GM21423 (cell line): Measurements from ENCODE around the gene OR51B6.
"Not testable (repeated sequence)": the region's sequence is repeated elsewhere in the genome, so short reads cannot be mapped to it uniquely, and the experiment has no call there.

Source experiments
- ATAC-seq: cut with Tn5 transposase; IDR thresholded peaks from one replicate; pipeline ENCODE4 v1.9.1; 2021; ENCODE audit warnings: mild to moderate bottlenecking, moderate library complexity; ENCODE audit not compliant: unreplicated experiment

The OR51B6 gene, protein sequence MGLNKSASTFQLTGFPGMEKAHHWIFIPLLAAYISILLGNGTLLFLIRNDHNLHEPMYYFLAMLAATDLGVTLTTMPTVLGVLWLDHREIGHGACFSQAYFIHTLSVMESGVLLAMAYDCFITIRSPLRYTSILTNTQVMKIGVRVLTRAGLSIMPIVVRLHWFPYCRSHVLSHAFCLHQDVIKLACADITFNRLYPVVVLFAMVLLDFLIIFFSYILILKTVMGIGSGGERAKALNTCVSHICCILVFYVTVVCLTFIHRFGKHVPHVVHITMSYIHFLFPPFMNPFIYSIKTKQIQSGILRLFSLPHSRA

DNA sequence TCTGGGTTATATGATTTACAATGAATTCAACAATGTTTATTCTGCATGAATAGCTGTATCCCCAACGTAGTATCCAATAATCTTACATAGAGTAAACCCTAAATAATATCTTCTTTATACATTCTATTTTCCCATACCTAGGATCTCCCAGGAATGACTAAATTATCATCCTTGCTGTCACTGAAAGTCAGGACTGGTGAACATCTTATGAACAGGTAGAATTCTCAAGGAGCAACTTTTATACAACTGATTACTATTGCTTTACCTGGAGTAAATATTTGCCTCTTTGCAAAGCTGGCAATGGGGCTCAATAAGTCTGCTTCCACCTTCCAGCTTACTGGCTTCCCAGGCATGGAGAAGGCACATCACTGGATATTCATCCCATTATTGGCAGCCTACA is at the start of gene OR51B6:
Gene OR51B6, plus strand, starts transcription at position 301 of the 400 bp plus-strand sequence. Its CDS starts 0 bp downstream, at position 301.
- no peak for ATAC-seq

DNA sequence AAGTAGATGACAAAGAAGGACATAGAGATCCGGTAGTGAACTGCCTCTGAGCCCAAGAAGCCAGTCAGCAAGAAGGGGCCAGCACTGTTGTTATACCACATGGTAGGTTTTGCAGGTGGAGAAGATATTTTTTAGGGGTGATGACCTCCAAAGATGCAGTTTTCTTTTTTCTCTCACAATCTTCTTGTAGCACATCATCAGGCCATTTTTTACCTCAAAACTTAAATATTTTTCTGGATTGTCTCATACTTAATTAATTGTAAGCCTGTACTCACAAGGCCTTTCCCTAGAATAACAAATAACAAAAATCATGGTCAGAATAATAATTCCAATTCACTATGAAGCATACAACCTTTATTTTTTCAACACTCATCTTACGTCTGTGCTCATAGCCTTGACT is 49.5 kb upstream of the OR51B6 start, which contains the start of gene OR51B4:
Gene OR51B4, minus strand, starts transcription at position 101 of the 400 bp plus-strand sequence. Its CDS starts 0 bp downstream, at position 101.
- ATAC-seq, result no peak

DNA sequence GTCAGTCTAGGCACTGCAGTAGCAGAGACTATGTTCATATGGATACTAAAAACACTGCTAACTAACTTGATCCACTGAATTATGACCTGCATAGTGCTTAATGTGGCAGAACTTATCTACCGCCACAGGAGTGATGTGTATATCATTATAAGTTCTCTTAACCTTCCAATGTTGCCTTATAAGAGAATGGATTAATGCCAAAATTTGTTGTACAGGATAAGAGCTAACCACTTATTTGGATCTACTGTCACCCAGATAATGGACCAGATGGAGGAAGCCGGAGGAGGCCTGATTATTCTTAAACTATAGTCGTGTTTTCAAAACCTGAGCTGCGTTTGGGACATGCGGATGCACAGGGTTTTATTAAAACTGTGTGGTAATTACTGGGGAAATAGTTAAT is 47.7 kb upstream of the OR51B6 start:
- no peak for ATAC-seq

DNA sequence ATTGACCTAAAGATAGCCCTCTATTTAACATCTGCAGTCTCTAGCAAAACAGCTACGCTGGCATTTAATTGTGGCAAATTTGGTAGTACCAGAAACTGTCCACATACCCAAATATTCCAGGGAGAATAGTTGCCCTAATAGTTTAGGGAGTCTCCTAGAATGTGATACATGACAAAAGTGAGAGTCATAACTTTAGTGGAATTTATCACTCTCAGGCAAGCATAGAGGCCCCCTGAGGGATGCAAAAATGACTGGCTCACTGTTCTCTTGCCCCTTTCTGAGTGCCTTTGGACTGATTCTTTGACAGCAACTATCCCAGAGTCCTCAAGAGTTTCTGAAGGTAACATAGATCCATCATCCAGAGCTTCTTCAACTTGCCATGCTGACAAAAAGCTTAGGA is 47.3 kb upstream of the OR51B6 start:
- ATAC-seq, result no peak

DNA sequence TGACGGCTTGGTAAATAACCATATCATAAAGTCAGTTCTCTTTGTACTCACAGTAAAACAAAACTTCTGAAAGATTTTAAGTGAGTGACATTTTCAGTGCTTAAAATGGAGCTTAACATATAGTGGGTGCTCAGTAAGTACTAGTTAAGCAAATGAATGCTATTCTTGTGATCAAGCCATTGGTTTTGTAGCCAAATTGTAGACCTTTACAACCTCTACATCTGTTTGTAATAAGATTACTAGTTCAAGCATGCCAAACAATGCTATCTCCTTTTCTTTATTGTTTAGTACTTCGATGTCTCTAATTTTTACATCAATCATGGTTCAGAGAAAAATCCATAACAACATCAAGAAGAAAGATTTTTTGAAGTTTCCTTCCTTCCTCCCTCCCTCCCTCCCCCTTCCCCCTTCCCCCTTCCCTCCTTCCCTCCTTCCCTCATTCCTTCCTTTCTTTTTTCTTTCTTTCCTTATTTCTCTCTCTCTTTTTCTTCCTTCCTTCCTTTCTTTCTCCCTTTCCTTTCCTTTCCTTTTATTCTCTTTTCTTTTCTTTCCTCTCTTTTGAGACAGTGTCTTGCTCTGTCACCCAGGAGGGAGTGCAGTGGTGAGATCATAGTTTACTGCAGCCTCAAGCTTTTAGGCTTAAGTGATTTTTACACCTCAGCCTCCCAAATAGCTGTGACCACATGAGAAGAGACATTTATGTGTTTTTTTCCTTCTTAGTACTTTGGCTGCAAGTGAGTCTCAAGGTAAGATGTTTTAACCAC is 43.9 kb upstream of the OR51B6 start:
- ATAC-seq, result no peak

DNA sequence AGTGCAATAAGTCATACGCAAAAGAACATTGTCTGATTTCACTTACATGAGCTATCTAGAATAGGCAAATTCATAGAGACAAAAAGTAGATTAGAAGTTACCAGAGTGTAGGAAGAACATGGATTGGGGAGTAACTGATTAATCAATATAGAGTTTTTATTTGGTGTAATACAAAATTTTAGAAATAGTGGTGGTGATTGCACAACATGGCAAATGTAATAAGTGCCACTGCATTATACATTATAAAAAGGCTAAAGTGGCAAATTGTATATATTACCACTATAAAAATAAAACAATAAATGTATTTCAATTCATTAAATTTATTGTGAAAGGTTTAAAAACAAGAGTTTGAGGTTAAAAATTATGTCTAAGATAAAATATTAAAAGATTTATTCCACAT is 40.9 kb upstream of the OR51B6 start:
- ATAC-seq, result no peak

DNA sequence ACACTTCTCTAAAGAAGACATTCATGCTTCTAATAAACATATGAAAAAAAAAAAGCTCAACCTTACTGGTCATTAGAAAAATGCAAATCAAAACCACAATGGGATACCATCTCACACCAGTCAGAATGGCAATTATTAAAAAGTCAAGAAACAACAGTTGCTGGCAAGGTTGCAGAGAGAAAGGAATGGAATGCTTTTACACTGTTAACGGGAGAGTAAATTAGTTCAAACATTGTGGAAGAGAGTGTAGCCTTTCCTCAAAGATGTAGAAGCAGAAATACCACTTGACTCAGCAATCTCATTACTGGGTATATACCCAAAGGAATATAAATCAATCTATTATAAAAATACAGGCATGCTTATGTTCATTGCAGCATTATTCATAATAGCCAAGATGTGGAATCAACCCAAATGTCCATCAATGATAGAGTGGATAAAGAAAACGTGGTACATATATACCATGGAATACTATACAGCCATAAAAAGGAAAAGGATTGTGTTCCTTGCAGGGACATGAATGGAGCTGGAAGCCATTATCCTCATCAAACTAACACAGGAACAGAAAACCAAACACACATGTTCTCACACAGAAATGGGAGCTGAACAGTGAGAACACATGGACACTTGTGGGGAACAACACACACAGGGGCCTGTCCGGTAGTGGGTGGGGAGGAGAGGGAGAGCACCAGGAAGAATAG is 37.8 kb upstream of the OR51B6 start:
- not testable (repeated sequence) for ATAC-seq

DNA sequence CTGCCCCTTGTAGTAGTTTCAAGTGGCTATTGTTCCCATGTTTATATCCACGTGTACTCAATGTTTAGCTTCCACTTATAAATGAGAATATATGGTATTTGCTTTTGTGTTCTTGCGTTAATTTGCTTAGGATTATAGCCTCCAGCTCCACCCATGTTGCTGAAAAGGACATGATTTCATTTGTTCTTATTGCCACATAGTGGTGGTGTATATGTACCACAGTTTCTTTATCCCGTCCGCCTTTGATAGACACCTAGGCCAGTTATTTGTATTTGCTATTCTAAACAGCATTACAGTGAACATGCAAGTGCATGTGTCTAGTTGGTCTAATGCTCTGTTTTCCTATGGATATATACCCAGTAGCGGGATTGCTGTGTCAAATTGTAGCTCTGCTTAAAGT is 34.0 kb upstream of the OR51B6 start:
- ATAC-seq, result no peak

DNA sequence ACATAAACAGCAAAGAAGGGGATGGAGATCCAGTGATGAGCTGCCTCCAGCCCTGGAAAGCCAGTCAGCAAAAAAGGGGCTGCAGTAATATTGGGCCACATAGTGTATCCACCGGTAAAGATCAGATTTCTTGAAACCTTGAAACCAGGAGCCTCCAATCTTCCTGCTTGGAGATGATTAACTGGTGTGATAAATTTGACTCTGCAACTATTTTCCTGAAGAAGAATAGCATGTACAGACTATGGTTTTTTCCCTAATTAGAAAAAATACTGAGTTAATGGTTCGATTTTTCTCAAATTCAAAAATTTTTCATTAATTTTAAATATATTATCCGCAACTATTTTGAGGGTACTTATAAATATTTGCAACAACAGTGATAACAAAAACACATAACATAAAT is 27.1 kb upstream of the OR51B6 start, which contains the start of gene OR51B2:
Gene OR51B2, minus strand, starts transcription at position 101 of the 400 bp plus-strand sequence. Its CDS starts 0 bp downstream, at position 101.
- ATAC-seq, result no peak

DNA sequence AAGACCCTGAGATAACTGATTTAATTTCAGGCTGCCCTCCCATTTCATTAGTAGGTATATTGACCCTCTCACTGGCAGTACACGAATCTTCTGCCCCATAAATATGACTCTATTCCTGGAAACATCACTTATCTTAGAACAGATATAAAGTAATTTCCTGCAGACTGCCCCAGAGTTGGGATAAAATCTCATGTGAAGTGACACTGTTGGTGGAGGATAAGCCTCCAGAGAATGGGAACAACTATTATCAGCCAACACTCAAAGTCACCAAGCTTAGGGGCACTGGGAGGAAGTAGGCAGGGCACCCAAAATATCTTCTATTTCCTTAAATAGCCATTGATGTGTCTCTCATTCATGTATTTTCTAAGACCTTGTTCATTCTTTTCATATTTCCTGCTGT is 16.1 kb upstream of the OR51B6 start:
- ATAC-seq, result no peak

DNA sequence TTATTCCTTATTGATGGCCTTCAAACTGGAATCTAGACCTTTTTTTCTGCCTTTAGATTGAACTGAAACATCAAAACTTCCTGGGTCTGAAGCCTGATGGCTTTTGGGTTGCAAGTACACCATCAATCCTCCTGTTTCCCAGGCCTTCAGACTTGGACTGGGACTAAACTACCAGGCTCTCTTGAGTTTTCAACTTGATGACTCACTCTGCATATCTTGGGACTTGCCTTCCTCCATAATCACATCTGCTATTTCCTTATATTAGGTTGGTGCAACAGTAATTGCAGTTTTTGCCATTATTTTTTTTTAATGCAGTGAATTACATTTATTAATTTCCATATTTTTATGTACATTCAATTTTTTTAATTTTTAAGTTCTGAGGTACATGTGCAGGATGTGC is 15.0 kb upstream of the OR51B6 start:
- no peak for ATAC-seq

DNA sequence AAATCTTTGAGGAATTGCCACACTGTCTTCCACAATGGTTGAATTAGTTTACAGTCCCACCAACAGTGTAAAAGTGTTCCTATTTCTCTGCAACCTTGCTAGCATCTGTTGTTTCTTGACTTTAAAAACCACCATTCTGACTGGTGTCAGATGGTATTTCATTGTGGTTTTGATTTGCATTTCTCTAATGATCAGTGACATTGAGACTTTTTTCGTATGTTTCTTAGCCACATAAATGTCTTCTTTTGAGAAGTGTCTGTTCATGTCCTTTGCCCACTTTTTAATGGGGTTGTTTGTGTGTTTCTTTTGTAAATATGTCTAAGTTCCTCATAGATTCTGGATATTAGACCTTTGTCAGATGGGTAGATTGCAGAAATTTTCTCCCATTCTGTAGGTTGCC is 14.1 kb upstream of the OR51B6 start:
- ATAC-seq, result not testable (repeated sequence)

DNA sequence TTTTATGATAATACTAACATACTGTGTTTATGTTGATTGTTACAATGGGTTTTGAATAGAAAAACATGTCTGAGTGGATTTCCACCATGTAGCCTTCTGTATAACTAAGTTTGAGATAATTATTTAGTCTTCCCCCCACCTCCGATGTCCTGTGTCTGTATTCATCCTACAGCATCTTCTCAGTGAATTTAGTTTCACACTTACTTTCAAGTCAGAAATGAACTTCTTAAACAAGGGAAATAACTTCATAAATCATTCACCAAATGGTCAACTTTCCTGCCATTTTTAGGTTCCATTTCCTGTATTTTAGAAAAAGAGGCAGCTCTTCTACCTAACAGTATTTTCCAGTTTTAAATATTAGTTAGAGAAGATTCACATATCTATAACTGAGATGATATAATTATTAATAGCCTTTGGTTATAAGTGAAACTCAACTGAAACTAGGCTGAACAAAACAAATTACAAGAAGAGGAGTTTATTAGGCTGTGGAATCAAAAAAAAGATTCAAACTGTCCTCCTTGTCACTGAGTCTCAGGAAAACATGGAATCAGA is 11.5 kb upstream of the OR51B6 start:
- peak; percentile 78 for ATAC-seq

DNA sequence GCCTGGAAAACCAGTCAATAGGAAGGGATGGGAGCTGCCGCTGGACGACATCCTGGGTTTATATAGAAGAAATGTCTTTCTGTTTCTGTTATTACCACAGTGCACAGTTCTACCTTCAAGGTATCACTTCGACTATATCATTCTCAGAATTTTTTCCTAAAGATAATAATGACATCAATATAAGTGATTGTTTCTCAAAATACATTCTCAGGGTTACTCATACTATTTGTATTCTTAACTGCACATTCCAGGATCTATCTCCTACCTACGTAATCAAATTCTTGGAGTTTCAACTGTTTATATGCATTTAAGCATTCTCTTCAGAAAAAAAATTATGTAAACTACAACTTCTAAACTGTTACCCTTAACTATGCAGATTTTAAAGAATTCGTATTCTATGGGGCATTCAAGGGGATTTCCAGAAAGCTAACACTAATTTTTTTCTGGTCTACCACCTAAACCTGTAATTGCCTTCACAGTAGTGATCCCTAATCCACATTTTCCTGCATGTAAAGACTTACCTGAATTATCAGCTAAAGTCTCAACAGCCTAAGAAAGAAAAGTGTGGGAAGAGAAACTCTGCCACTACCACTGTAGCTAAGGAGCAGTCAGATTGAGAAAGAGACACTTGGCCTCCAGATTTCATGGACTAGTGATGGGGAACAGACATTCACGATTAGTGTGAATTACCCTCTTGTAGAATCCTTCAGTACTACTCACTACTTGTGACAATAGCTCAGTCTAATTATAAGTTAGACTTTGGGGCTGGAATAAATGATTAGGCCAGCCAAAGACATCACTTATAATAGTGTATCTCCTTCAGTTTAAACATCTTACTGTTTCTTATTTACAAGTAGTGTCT is 7.6 kb upstream of the OR51B6 start, which contains the start of gene OR51B5:
Gene OR51B5, minus strand, starts transcription at position 51 of the 862 bp plus-strand sequence. Its CDS starts 0 bp downstream, at position 51.
- no peak for ATAC-seq

DNA sequence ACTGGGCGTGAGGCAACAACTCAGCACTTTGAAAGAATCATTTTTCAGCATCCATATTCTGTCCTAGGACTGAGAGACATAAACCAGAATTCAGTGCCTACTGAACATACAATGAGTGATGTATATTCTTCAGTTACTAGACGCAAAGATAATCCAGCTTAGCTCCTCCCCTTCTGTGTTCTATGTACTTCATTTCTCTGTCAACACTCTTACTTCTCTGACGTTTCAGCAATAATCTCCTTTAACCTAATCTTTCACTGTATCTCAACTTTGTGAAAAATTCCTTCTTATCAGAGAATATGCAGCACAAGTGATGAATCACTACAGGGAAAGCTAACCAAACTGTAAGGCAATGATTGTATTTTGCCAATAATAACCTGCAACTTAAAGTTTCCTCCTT is 5.5 kb upstream of the OR51B6 start:
- no peak for ATAC-seq

DNA sequence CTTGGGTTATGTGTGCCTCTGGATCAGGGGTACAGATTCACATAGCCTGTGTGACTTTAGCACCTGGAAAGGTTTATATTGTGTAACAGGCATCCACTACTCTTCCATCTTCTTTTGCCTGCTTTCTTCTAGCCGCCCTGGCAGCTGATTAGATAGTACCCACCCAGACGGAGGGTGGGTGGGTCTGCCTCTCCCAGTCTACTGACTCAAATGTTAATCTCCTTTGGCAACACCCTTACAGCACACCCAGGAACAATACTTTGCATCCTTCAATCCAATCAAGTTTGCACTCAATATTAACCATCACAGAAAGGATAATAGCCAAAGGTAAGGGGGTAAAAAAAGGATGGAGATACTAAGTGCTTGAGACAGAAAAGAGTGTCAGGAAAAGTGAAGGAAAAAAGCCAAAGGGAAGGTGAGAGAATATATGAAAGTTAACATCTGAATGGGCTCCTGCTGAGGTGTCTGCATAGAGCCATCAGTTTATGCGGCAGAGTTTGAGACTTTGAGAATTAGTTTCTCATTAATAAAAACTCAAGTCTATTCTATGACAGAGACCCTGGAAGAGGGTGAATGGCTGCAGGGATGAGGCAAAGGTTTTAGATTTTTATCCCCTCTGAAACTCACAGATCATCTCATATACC is 2.6 kb upstream of the OR51B6 start:
- ATAC-seq, result no peak

DNA sequence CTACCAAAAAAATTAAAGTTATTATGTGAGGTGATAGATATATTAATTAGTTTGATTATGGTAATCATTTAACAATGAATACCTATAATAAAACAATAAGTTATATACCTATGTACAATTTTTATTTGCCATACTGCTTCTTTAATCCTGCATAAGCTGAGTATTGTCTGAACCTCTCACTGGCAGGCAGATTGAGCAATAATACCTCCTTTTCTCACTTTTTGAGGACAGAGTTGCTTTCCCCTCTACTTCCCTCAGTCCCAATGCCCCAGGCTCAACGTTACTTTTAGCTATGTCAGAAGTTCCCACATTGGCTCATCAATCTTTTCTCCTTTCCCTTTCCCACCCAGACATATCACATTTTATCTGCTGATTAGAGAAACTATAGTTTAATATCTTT is 1.8 kb upstream of the OR51B6 start:
- ATAC-seq, result no peak

DNA sequence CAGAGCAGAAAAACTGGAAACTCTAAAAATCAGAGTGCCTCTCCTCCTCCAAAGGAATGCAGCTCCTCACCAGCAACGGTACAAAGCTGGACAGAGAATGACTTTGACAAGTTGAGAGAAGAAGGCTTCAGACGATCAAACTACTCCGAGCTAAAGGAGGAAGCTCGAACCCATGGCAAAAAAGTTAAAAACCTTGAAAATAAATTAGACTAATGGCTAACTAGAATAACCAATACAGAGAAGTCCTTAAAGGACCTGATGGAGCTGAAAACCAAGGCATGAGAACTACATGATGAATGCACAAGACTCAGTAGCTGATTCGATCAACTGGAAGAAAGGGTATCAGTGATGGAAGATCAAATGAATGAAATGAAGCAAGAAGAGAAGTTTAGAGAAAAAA is 4.7 kb downstream of the OR51B6 start:
- ATAC-seq, result not testable (repeated sequence)

DNA sequence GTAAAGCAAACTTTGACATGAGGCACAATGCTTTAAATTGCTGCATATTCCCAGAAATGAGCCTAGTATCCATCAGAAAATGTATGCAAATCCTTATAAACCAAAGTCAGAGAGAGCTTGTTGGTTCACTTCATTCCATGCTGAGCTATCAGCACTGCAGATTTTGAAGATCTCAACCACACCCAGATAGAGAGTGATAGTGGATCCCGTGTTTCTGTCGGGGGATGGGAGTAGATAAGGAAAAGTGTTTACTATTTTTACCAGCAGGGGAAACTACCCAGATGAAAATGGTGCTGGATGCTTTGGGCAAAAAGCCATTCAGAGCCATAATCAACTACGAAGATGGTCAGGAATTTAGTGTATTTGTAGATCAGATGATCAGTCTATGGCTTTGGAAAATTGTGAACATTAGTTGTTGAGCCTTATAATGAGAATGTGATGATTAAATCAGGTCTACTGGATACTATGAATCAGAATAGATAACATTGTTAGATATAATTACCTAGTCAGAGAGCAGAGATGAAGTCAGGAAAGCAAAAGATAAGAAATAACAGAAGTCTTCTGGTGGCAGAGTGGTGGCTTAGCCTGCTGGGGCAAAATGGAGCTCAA is 10.8 kb downstream of the OR51B6 start:
- no peak for ATAC-seq
